NCI-H82 treated with DMSO at 0.1 percent for 48 hours (cell line): ENCODE measurements around the gene CAMSAP2.

Source experiments
- DNase-seq: peaks from one replicate; lab custom pipeline; 2025; ENCODE audit not compliant: unreplicated experiment; lab: John Stamatoyannopoulos, UW

The CAMSAP2 gene

DNA sequence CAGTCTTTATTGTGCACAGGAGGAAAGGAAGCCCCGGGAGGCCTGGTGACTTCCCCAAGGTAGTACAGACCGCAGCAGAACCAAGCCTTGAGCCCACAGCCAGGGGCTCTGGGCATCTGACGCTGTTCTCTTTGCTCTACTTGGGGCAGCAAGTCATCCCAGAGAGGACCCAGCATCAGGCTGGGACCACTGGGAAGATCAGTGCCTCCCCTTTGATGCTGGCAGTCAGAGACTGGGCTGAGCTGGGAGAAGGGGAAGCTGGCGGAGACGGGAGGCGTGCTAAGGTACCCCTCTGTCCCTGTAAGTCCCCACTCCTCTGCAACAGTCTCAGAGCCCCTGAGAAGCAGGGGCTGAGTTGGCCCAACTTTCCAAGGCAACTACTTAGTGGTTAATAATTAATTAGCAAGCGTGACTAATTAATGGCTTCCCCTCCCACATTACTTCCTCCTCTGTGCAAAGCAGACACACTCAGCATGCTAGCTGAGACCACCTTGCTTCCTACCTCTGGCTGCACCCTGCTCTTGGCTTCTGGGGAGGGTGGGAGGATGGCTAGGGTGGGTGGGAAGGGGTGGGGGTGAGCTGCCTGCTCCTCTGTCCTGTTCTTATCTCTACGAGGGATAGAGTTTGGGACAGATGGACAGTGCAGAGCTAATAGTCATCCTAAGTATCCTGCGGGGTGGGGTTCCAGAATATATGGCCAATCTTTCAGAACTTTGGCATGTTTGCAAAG is 157.3 kb downstream of the CAMSAP2 start:
- DNase-seq, result no peak

DNA sequence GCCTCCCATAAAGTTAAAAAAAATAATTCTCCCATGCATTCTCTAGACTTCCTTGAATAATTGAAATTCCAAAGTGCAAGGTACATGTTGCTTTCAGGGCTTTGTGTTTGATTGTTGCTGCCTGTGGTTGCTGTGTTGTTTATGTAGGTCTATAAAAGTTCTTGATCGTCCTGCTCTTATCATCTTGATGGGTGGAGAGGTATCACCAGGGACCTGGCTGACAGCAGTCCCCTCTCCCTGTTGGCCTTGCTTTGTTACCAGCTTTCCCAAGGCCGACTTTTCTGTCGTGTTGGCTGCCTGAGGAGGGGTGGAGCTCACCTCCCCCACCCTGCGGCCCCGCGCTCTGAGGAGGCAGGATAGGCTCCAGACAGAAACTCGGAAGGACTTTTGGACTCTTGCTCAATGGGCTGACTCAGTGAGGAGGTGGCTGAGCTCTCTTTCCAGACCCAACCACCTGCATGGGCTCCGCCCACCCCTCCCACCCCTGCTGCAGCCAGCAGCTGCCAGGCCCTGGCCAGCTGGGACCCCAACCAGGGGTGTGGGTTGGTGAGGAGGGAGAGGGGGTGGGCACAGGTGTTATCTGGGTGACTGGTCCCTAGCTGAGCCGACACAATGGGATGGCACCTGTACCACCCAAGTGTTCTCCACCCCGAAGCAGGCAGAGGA is 158.0 kb downstream of the CAMSAP2 start:
- DNase-seq, result no peak

- DNase-seq, result no peak
These were observed 158.6 kb downstream of the CAMSAP2 start for GRCh38 chr1:200897259-200897658.

DNA sequence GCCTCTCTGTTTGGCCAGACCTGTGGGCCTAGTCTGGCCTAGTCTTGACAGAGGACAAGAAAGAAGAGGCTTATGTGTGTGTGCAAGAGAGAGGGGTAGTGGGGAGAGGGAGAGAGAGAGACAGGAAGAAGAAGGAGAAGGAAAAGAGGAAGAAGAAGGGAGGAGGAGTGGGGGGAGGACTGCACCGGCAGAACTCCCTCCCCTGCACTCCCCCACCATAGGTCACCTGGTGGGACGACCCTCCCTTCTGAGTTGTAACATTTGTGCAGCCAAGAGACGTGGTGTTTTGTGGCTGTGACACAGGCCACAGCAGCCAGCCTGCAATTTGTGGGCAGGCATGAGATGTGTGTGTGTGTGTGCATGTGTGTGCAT is 160.3 kb downstream of the CAMSAP2 start:
- no peak for DNase-seq

GRCh38 chr1:200899451-200899915 is 160.8 kb downstream of the CAMSAP2 start:
- DNase-seq, result no peak

DNA sequence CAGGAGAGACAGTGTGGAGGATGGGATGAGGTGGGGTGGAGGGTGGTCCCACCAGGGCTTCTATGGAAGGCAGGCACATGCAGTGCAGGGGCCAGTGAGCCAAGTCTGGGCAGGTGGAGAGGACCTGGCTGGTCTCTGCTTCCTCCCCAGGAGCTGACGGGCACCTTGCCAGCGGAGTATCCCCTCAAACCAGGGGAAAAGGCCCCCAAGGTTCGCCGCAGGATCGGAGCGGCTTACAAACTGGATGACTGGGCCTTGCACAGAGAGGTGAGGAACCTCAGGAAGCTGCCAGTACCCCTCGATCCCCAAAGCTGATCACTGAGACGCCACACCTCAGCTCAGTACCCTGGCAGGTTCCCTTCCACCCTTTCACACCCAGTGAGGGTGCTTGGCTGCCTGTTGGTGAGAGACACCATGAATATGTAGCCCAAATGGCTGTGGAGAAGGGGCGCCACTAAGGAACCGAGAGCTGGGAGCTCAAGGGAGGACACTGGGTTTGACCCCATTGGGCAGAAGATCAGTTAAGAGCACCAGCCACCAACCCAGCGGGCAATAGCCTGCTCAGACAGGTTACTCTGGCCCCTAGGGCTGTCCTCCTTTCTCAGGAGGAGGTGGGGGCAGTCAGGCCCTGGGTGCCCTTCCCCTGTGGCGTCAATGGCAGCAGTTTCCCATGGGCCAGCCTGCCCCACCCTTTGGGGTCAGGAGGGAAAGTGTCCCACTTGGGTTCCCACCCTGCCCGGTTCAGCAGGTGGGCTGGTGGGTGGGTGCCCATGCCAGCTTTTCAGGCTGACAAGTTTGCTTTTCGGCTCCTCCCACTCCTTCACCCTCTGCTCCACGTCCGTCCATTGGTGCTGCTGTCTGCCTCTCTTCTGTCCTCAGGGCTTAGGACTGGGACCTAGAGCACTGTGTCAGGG is 161.5 kb downstream of the CAMSAP2 start:
- DNase-seq, result no peak

GRCh38 chr1:200900877-200901276 is 162.2 kb downstream of the CAMSAP2 start:
- no peak for DNase-seq

DNA sequence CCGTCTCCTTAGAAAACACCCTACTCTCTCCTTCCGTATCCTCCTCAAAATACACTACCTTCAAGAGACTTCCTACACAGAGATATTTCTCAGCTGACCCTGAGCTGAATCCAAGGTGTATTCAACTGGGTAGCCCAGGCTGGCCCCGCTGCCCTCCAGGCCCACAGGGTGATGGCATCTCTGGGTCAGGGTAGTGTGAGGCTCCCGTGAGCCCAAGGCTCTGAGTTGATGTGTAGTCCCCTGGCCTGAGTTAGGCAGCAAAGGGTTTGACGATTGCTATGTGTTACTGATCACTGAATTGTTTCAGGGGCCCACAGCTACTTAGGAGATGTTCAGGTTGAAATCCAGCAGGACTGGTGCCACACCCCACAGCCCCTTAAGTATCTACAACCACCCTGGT is 162.7 kb downstream of the CAMSAP2 start:
- DNase-seq, result no peak

- DNase-seq, result no peak
These were observed 163.2 kb downstream of the CAMSAP2 start for GRCh38 chr1:200901796-200902444.

DNA sequence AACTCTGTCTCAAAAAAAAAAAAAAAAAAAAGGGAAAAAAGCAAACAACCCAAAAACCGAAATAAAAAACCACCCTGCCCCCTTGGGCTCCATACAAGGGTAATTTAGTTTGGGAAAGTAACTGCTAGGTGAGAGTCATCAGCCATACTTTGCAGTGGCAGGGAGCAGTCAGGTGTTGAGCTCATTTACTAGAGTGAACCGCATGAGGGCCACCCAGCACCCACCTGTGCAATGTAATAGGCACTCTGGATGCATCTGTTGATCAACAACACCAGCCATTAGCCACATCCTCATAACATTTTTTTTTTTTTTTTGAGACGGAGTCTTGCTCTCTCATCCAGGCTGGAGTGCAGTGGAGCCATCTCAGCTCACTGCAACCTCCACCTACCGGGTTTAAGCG is 165.1 kb downstream of the CAMSAP2 start:
- DNase-seq, result no peak

GRCh38 chr1:200904772-200905171 is 166.1 kb downstream of the CAMSAP2 start:
- DNase-seq, result no peak

GRCh38 chr1:200905411-200906052 is 166.8 kb downstream of the CAMSAP2 start:
- DNase-seq, result no peak

- no peak for DNase-seq
These were observed 167.8 kb downstream of the CAMSAP2 start for GRCh38 chr1:200906491-200906890.

DNA sequence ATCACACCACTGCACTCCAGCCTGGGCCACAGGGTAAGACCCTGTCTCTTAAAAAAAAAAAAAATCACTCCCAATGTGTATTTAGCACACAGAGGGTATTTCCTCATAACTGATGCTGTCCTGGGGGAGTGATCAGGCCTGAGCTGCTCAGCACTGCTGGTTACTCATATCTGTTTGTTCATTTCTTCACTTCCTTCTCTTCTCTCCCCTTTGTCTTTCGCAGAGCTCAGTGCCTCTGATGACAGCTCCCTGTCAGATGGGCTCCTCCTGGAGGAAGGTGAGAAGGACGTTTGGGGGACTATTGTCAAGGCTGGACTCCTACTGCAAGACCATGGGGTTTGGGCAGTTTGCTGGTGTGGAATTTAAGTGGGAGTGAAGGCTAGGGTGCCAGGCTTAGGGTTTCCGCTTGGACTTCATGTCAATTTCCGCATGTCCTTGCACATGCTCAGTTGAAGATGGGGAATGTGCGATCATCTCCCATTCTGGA is 169.0 kb downstream of the CAMSAP2 start:
- DNase-seq, result no peak

DNA sequence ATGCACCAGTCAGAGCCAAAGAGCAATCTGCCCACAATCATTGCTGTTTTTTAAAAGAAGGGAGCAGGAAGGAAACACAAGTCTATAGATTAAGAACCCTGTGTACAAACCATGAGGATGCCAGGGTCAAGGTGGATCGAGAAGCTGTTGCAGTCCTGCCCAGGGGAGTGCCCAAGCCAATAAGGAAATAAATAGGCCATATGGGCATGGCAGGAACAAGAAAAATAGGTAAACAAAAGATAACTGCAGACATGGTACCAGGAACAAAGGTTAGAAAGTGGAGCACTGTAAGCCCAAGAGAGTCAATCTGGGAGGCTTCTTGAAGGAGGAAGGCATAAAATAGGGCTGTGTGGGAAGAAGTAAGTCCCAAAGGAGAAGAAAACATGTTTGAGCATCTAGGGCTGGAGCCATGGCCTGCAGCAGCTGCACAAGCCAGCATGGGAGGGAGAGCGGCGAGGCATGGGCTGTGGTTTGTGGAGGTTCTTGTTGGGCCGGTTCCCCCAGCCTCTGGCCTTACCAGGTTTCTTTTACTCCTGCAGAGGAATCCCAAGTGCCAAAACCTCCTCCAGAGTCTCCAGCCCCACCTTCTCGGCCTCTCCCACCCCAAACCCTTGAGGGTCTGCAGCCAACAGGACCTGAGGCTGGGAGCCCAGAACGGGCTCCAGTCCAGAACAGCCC is 169.6 kb downstream of the CAMSAP2 start:
- DNase-seq, result no peak

- DNase-seq, result no peak
These were observed 170.4 kb downstream of the CAMSAP2 start for GRCh38 chr1:200909071-200909470.

- no peak for DNase-seq
These were observed 171.1 kb downstream of the CAMSAP2 start for GRCh38 chr1:200909757-200910239.
